Vagina (tissue), 2 donors: ENCODE results near the gene KPTN.

Source experiments
- CTCF ChIP-seq, 3 experiments: fragments of 450-650 bp in 2 of 3; fragments of 200-600 bp in 1 of 3; sonication (generic) in 1 of 3; IDR thresholded peaks; one replicate each; pipeline ENCODE4 v1.5.1; 2017 to 2019; ENCODE audit warnings: antibody characterized with exemption in 3 of 3, mild to moderate bottlenecking in 2 of 3, moderate library complexity in 2 of 3
- POLR2A ChIP-seq, 2 donors: fragments of 450-650 bp; IDR thresholded peaks; one replicate each; pipeline ENCODE4 v1.6.1; 2017; ENCODE audit warnings: antibody characterized with exemption in 2 of 2, mild to moderate bottlenecking in 2 of 2, moderate library complexity in 2 of 2

- TF ChIP-seq POLR2A (IDR thresholded peaks at IDR 0.05) (no peak), CTCF (IDR thresholded peaks at IDR 0.05) (no peak)
Observed at GRCh38 chr19:47503130-47503825, 19.3 kb upstream of the KPTN start.
